Lower leg skin (tissue), 4 donors: ENCODE data around the gene TUBA3C. TPM values are rescaled to one million over a fixed set of nuclear protein-coding genes. Genes with fewer than 3 reads are reported as not detected.
"Not testable (repeated sequence)": the region's sequence is repeated elsewhere in the genome, so short reads cannot be mapped to it uniquely, and the experiment has no call there.

Experiments
- DNase-seq, 2 donors: peaks; one replicate each; pipeline ENCODE4 v3.0.0-alpha.2; 2019; ENCODE audit warnings: low spot score in 2 of 2
- H3K4me3 ChIP-seq: fragments of 200-600 bp; sonication (generic); 2 replicates; pipeline ENCODE4 v1.5.1; 2017; ENCODE audit warnings: mild to moderate bottlenecking, low read depth; ENCODE audit not compliant: poor library complexity, severe bottlenecking
- POLR2A ChIP-seq, 2 donors: fragments of 450-650 bp; IDR thresholded peaks; one replicate each; pipeline ENCODE4 v1.6.1; 2016 to 2017; ENCODE audit warnings: antibody characterized with exemption in 2 of 2, mild to moderate bottlenecking in 1 of 2, moderate library complexity in 1 of 2
- WGBS, 2 donors: methylation state at CpG; one replicate each; pipeline ENCODE4 v1.1.5; 2018; 5-methylcytosine and 5-hydroxymethylcytosine counted together
- intact Hi-C: fragments of 100-400 bp; cut with DNase I; formaldehyde crosslinking; loops from one replicate; pipeline ENCODE4 v1.15.0; 2023; ENCODE audit warnings: low total_unique reads
- total RNA-seq, 4 donors: library from RNA; depleted of rRNA; stranded (reverse); fragments of >200 nt; gene quantifications; one replicate each; pipeline ENCODE4 v1.1.0, GENCODE V29; 2016
- TF ChIP-seq, protein P1 (sequence below), 3 donors: fragments of 450-650 bp; IDR thresholded peaks; one replicate each; pipeline ENCODE4 v1.5.1; 2016; ENCODE audit warnings: antibody characterized with exemption in 3 of 3, mild to moderate bottlenecking in 3 of 3, moderate library complexity in 2 of 3

TUBA3C gene
- total RNA-seq, result not detected

DNA sequence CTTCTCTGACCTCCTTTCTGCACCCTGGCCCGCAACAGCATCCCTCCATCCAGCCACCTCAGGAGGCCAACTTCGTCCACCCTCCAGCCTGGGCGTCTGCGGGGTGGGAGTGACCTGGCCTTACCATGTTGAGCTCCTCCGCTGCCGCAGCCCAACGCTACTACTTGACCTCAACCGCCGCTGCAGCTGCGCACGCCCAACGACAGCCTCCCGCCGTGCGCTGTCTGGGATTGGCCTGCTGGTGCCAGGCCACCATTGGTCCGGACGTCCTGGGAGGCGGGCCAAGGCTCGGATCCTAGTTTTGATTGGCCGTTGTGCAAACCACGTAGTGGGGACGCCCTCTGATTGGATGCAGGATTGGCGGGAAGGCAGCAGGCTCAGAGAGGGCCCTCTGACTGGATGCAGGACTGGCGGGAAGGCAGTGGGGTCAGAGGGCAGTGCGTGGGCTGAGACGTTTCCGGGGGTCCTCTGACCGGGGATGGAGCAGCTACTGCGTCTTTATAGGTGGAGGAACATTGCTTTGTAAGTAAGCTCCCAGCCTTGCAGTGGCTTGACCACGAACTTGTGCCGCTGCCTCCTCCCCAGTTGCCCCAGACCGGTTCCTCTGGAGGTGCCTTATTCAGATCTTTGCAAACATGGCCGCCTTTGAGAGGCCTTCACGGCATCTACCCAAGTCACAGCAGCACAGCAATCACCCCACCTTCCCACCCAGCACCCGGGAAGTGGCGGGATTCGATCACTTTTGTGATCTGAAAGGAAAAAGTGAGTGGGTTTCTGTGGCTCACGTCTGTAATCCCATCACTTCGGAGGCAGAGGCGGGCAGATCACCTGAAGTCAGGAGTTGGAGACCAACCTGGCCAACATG is at the start of gene TUBA3C:
TUBA3C (minus strand) TSS at position 204 of the 865 bp plus-strand sequence; CDS start at position 127, 77 bp downstream.
- DNase-seq, result peak; percentile 5 to 82
- no peak within 1 kb of the TSS for H3K4me3 ChIP-seq
- TF ChIP-seq POLR2A (IDR thresholded peaks at IDR 0.05), result no peak
- TF ChIP-seq, protein P1, sequence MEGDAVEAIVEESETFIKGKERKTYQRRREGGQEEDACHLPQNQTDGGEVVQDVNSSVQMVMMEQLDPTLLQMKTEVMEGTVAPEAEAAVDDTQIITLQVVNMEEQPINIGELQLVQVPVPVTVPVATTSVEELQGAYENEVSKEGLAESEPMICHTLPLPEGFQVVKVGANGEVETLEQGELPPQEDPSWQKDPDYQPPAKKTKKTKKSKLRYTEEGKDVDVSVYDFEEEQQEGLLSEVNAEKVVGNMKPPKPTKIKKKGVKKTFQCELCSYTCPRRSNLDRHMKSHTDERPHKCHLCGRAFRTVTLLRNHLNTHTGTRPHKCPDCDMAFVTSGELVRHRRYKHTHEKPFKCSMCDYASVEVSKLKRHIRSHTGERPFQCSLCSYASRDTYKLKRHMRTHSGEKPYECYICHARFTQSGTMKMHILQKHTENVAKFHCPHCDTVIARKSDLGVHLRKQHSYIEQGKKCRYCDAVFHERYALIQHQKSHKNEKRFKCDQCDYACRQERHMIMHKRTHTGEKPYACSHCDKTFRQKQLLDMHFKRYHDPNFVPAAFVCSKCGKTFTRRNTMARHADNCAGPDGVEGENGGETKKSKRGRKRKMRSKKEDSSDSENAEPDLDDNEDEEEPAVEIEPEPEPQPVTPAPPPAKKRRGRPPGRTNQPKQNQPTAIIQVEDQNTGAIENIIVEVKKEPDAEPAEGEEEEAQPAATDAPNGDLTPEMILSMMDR (IDR thresholded peaks at IDR 0.05), result no peak
- intact Hi-C loops, result no loop called here
- WGBS, 2 donors, result 88 to 89% methylated on average over 35 to 40 of the region's 40 CpGs

DNA sequence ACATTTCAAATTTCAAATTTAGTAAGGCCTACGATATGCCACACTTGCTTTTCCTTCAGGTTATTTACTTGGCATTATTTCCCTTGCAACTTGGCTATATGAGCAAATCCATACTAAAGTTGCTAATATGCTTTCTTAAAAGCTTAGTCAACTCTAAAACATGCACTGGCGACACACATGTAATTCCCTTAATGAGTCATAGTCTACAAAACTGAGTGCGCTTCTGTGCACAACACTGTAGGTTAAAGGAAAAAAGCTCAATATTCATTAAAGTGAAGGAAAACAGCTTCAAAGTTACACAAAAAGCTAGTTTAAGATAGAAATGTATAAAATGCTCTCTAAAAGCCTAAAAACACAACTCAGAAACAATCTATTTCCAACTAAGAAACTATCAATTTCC is 25.8 kb upstream of the TUBA3C start:
- H3K4me3 ChIP-seq, DNase-seq, intact Hi-C loops: not testable (repeated sequence)
- 74 to 78% methylated on average over 3 of the region's 3 CpGs for WGBS, 2 donors

DNA sequence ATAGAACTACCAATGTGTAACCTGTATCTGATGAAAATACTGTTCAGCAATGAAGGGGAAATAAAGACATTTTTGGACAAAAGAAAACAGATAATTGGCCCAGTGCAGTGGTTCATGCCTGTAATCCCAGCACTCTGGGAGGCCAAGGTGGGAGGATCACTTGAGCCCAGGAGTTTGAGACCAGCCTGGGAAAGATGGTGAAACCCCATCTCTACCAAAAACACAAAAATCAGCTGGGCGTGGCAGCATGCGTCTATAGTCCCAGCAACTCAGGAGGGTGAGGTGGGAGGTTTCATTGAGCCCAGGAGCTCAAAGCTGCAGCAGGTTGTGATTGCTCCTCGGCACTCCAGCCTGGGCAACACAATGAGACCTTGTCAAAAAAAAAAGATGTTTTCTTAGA is 11.0 kb upstream of the TUBA3C start:
- WGBS, 2 donors, result 86 to 87% methylated on average over 3 of the region's 3 CpGs
- H3K4me3 ChIP-seq, intact Hi-C loops: not testable (repeated sequence)
- DNase-seq, result peak in 1 of 2 donors; percentile 57

DNA sequence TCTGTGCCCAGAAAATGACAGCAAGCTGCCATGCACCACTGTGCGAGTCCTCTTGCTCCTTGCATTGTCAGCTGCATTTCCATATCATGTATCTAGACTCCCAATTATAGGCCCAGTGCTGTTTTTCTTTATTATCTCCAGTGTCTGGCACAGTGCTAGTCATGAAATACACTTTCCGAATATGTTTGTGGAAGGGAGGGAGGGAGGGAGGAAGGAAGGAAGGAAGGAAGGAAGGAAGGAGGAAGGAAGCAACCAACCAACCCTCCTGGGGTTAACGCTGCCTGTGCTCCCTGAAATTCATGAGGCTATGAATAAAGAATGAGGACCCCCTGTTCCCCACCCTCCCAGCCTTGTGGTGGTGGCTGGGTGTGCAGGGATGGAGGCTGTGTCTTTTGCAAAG is 8.3 kb upstream of the TUBA3C start:
- WGBS, 2 donors, result 77 to 89% methylated on average over 3 of the region's 3 CpGs
- DNase-seq, H3K4me3 ChIP-seq, intact Hi-C loops: not testable (repeated sequence)

DNA sequence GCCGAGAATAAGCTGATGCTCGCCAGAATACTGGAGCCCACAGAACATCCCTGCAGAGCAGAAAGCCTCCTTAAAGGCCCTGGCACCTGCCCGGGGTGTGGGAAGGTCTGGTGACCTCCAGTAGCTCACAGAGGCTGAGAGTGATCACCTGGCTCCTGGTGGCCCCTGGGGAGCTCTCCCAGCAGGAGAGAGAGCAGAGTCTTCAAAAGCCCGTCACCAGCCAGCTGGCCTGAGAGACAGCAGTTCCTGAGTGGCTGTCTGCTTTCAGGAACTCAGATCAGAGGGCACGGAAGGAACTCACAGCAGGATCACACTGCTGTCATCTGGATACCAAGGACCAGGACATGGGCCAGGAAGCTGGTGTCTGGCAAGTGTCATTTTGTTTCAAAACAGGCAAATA is 7.7 kb upstream of the TUBA3C start:
- DNase-seq, result peak in 1 of 2 donors; percentile 40
- intact Hi-C loops, H3K4me3 ChIP-seq: not testable (repeated sequence)
- WGBS, 2 donors, result 62 to 75% methylated on average over 2 to 4 of the region's 5 CpGs

DNA sequence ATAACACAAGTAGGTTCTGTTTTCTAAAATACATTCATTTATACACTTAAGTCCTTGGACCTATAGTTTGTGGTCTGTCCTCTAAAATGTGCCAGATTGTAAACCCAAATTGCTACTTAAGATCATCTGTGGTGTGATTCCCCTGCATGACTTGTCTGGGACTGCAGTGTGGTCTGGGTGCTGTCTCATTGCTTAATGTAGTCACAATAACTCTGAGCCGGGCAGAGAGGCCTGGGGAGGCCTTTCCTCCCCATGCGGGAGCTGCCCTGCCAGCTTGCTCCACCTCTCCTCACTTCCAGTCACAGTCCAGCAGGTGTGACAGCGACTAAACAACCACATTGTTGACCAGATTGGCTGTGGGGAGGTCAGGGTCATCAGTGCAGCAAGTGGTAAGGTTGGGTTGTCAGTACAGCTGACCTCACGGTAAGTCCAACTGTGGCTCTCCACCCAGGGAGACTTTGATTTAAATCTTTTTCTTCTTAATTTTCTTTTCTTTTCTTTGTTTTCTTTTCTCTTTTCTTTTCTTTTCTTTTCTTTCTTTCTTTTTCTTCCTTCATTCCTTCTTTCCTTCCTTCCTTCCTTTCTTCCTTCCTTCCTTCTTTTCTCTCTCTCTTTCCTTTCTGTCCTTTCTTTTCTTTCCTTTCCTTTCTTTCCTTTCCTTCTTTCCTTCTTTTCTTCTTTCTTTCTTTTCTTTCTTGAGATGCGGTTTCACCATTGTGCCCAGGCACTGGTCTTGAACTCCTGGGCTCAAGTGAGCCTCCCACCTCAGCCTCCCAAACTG is 4.4 kb upstream of the TUBA3C start:
- DNase-seq, result peak in 1 of 2 donors; percentile 34
- intact Hi-C loops, result no loop called here
- H3K4me3 ChIP-seq, result no peak overlapping the region
- 73 to 79% methylated on average over 5 of the region's 5 CpGs for WGBS, 2 donors
- TF ChIP-seq POLR2A (IDR thresholded peaks at IDR 0.05), result no peak
- TF ChIP-seq, protein P1 (IDR thresholded peaks at IDR 0.05), result no peak

DNA sequence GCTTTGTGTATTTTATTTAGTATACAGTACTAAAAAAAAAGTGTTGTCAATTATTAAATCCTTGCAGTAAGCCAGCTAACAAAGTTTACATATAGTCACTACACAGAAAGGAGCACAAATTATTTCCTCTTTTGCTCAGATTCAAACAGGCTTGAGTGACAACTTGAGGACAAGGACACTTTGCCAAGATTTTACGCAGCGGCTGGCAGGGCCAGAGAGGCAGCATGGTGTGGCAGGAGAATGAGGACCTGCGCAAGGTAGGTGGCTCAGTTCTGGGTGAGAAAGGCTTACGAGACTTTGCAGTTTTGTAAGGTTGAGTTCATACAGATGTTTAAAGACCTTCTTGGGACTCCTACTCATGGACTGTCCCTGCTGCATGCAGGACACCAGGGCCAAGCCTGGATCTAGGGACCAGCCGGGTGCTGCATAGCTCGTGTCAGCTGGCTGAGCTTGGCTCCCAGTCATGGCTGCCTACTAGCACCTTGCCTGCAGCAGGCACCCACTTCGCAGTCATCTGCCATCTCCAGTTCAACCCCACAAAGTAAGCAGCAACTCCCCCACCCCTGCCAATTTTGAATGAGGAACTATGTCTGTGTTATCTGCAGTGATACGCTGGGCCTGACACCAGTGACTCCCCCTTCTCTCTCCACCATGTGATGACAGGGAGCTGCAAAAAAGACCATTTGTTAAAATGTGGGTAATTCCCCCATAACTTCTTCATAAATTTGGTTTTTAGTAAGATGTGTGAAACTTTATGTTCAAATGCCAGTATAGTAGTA is 3.7 kb upstream of the TUBA3C start:
- intact Hi-C loops, result no loop called here
- 81 to 87% methylated on average over 8 of the region's 8 CpGs for WGBS, 2 donors
- H3K4me3 ChIP-seq, result no peak overlapping the region
- TF ChIP-seq, protein P1 (IDR thresholded peaks at IDR 0.05), result no peak
- no peak for TF ChIP-seq POLR2A (IDR thresholded peaks at IDR 0.05)
- DNase-seq, result peak in 1 of 2 donors; percentile 72
